Measurements from ENCODE around the gene IPO4. TPM values are rescaled to one million over a fixed set of nuclear protein-coding genes. Genes with fewer than 3 reads are reported as not detected.

The IPO4 gene
- total and polyA plus RNA-seq, 2 of the 13 experiments (the other 11 are each of a cell fraction or from before 2014, with no cell fraction given) = 39.0 to 179 TPM

GRCh38 chr14:24141097-24141880 lies 47.3 kb downstream of the IPO4 start, which contains the start of gene EMC9 (continued):
- TF ChIP-seq PRDM10 (CRISPR knock-in tag; IDR thresholded peaks at IDR 0.05; ENCODE audit: low read depth) = peak; percentile 83; the same call in 1 of the 2 replicates
- TF ChIP-seq MLX (CRISPR knock-in tag; IDR thresholded peaks at IDR 0.05) = peak; percentile 81
- TF ChIP-seq SMAD1 (CRISPR knock-in tag; IDR thresholded peaks at IDR 0.05; ENCODE audit: borderline replicate concordance, low read depth) = peak; percentile 71
- TF ChIP-seq TERF1 (CRISPR knock-in tag; IDR thresholded peaks at IDR 0.05) = peak; percentile 98
- TF ChIP-seq ZNF558 (CRISPR knock-in tag; IDR thresholded peaks at IDR 0.05; ENCODE audit: borderline replicate concordance) = no peak
- TF ChIP-seq, protein P1, sequence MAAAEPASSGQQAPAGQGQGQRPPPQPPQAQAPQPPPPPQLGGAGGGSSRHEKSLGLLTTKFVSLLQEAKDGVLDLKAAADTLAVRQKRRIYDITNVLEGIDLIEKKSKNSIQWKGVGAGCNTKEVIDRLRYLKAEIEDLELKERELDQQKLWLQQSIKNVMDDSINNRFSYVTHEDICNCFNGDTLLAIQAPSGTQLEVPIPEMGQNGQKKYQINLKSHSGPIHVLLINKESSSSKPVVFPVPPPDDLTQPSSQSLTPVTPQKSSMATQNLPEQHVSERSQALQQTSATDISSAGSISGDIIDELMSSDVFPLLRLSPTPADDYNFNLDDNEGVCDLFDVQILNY (CRISPR knock-in tag; conservative IDR thresholded peaks at IDR 0.05) = peak; percentile 88
- TF ChIP-seq PPARG (CRISPR knock-in tag; conservative IDR thresholded peaks at IDR 0.05) = peak; percentile 43; the same call in 1 of the 2 replicates
- no peak for TF ChIP-seq ZNF605 (CRISPR knock-in tag; IDR thresholded peaks at IDR 0.05)
- no peak for TF ChIP-seq NAIF1 (CRISPR knock-in tag; IDR thresholded peaks at IDR 0.05; ENCODE audit: borderline replicate concordance)
- TF ChIP-seq RFX3 (CRISPR knock-in tag; IDR thresholded peaks at IDR 0.05) = no peak; the same call in 1 of the 2 replicates
- peak; percentile 92 for TF ChIP-seq HNRNPL (IDR thresholded peaks at IDR 0.05; ENCODE audit: low read depth, low read length)
- TF ChIP-seq HOXD1 (CRISPR knock-in tag; IDR thresholded peaks at IDR 0.05) = peak; percentile 68
- TF ChIP-seq ZNF274 (CRISPR knock-in tag; IDR thresholded peaks at IDR 0.05) = no peak
- no peak for TF ChIP-seq ZNF121 (CRISPR knock-in tag; IDR thresholded peaks at IDR 0.05)
- peak; percentile 98 for TF ChIP-seq ZFY (CRISPR knock-in tag; IDR thresholded peaks at IDR 0.05)
- no peak for TF ChIP-seq ZNF207 (IDR thresholded peaks at IDR 0.05; ENCODE audit: borderline replicate concordance)
- TF ChIP-seq, protein P2, sequence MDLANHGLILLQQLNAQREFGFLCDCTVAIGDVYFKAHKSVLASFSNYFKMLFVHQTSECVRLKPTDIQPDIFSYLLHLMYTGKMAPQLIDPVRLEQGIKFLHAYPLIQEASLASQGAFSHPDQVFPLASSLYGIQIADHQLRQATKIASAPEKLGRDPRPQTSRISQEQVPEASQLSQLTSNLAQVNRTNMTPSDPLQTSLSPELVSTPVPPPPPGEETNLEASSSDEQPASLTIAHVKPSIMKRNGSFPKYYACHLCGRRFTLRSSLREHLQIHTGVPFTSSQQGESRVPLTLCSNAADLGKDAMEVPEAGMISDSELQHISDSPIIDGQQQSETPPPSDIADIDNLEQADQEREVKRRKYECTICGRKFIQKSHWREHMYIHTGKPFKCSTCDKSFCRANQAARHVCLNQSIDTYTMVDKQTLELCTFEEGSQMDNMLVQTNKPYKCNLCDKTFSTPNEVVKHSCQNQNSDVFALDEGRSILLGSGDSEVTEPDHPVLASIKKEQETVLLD (CRISPR knock-in tag; IDR thresholded peaks at IDR 0.05; ENCODE audit: low read depth) = no peak
- no peak for TF ChIP-seq ATF7 (IDR thresholded peaks at IDR 0.05)
- peak; percentile 82 for TF ChIP-seq ATF7 (CRISPR knock-in tag; IDR thresholded peaks at IDR 0.05)
- peak; percentile 89; the same call in 1 of the 2 replicates for TF ChIP-seq AHR (CRISPR knock-in tag; IDR thresholded peaks at IDR 0.05)
- TF ChIP-seq ZNF619 (CRISPR knock-in tag; IDR thresholded peaks at IDR 0.05) = peak; percentile 82
- TF ChIP-seq ZNF468 (CRISPR knock-in tag; IDR thresholded peaks at IDR 0.05) = peak; percentile 99
- TF ChIP-seq ELF3 (CRISPR knock-in tag; IDR thresholded peaks at IDR 0.05) = peak; percentile 84

Measured in HepG2 (cell line).